SU-DHL-6 (cell line): Measurements from ENCODE around the gene ZDHHC6.

Experiments used
- H2AFZ ChIP-seq: fragments of 200-600 bp; sonication (generic); 2 replicates; pipeline ENCODE4 v1.6.1; 2014; ENCODE audit warnings: low read depth, mild to moderate bottlenecking, moderate library complexity, mixed read lengths, antibody characterized with exemption, low read length; ENCODE audit not compliant: severe bottlenecking
- H3F3A ChIP-seq: fragments of 200-600 bp; shearing (Covaris generic); 2 replicates; pipeline ENCODE4 v1.6.0; 2016; ENCODE audit warnings: antibody characterized with exemption, mild to moderate bottlenecking; ENCODE audit not compliant: insufficient read depth
- H3K27ac ChIP-seq: fragments of 200-600 bp; sonication (generic); 2 replicates; pipeline ENCODE4 v1.5.1; 2016; ENCODE audit warnings: low read depth, mild to moderate bottlenecking, low read length, moderate library complexity, mixed read lengths
- H3K27me3 ChIP-seq: fragments of 200-600 bp; sonication (generic), shearing (Covaris generic); 2 replicates; pipeline ENCODE4 v1.6.0; 2014; ENCODE audit warnings: mild to moderate bottlenecking, low read length
- H3K36me3 ChIP-seq: fragments of 200-600 bp; sonication (generic); 2 replicates; pipeline ENCODE4 v1.6.1; 2014; ENCODE audit warnings: mild to moderate bottlenecking, low read length, mixed read lengths
- H3K4me2 ChIP-seq: fragments of 300-600, 200-600 bp; shearing (Covaris generic), sonication (generic); 2 replicates; pipeline ENCODE4 v1.6.0; 2014; ENCODE audit warnings: low read length, low read depth, mild to moderate bottlenecking; ENCODE audit not compliant: poor library complexity, severe bottlenecking
- H3K4me3 ChIP-seq: fragments of 200-600 bp; sonication (generic); 2 replicates; pipeline ENCODE4 v1.5.1; 2014; ENCODE audit warnings: antibody characterized with exemption, low read length, mild to moderate bottlenecking, mixed read lengths; ENCODE audit not compliant: insufficient read depth, poor library complexity, severe bottlenecking
- H3K79me2 ChIP-seq: fragments of 200-600 bp; sonication (generic); 2 replicates; pipeline ENCODE4 v1.6.1; 2014; ENCODE audit warnings: mild to moderate bottlenecking, low read length, moderate library complexity; ENCODE audit not compliant: insufficient read depth
- H3K9ac ChIP-seq: fragments of 200-600 bp; sonication (generic); 2 replicates; pipeline ENCODE4 v1.7.0; 2014; ENCODE audit warnings: mild to moderate bottlenecking, low read length
- H3K9me2 ChIP-seq: fragments of 200-600 bp; sonication (generic); replicated peaks from 2 replicates; pipeline ENCODE4 v1.6.1; 2014; ENCODE audit warnings: low read length; ENCODE audit not compliant: insufficient read depth
- H3K9me3 ChIP-seq: fragments of 200-600 bp; sonication (generic); 2 replicates; pipeline ENCODE4 v1.6.1; 2014; ENCODE audit warnings: low read length, mixed read lengths; ENCODE audit not compliant: insufficient read depth
- H4K20me1 ChIP-seq: fragments of 200-600 bp; sonication (generic); 2 replicates; pipeline ENCODE4 v1.6.1; 2014; ENCODE audit warnings: low read depth, mild to moderate bottlenecking, antibody characterized with exemption, low read length, moderate library complexity, mixed read lengths
- EZH2phosphoT487 ChIP-seq: fragments of 200-600 bp; sonication (generic), shearing (Covaris generic); conservative IDR thresholded peaks from 2 replicates; pipeline ENCODE4 v1.6.1; 2018; ENCODE audit warnings: mild to moderate bottlenecking, antibody characterized with exemption, low read length, moderate library complexity, mixed read lengths
- TF ChIP-seq, protein P1 (sequence below): fragments of 200-600 bp; sonication (generic); IDR thresholded peaks from one replicate; pipeline ENCODE4 v1.5.1; 2017; ENCODE audit warnings: antibody characterized with exemption, mild to moderate bottlenecking, low read length, moderate library complexity; ENCODE audit not compliant: insufficient read depth, poor library complexity, severe bottlenecking

Gene ZDHHC6

DNA sequence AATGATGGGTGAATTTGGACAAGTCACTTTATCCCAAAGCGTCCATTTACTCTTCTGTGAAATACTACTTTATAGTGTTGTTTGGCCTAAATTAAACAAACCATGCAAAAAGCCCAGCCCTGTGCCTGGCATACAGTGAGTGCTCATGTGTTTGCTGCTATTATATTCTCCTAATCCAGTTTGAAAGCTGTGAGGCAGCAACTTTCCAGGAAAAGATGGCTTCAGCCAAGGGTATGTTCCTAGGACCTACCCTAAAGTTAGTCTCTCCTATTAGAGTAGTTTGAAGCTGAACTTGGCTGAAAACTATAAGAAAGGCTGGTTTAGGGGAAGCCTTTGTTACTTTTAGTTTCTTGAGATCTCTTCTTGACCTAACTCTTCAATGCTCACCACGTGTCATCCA lies 52.9 kb downstream of the ZDHHC6 start:
- Histone ChIP-seq H3K9me2 (no peaks in the 10 kb centered on the region), H3K4me3 (no peak overlapping the region), H3K36me3 (no peaks in the 10 kb centered on the region), H2AFZ (no peak overlapping the region), H3F3A (no peaks in the 10 kb centered on the region), H3K27me3 (no peaks in the 10 kb centered on the region), H3K4me2 (no peak overlapping the region), H4K20me1 (no peaks in the 10 kb centered on the region), H3K27ac (no peak overlapping the region), H3K9me3 (no peaks in the 10 kb centered on the region), H3K79me2 (peaks cover 15% of the 10 kb centered on the region), H3K9ac (no peak overlapping the region)
- TF ChIP-seq, protein P1, sequence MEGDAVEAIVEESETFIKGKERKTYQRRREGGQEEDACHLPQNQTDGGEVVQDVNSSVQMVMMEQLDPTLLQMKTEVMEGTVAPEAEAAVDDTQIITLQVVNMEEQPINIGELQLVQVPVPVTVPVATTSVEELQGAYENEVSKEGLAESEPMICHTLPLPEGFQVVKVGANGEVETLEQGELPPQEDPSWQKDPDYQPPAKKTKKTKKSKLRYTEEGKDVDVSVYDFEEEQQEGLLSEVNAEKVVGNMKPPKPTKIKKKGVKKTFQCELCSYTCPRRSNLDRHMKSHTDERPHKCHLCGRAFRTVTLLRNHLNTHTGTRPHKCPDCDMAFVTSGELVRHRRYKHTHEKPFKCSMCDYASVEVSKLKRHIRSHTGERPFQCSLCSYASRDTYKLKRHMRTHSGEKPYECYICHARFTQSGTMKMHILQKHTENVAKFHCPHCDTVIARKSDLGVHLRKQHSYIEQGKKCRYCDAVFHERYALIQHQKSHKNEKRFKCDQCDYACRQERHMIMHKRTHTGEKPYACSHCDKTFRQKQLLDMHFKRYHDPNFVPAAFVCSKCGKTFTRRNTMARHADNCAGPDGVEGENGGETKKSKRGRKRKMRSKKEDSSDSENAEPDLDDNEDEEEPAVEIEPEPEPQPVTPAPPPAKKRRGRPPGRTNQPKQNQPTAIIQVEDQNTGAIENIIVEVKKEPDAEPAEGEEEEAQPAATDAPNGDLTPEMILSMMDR: no peak
- no peak for TF ChIP-seq EZH2phosphoT487

DNA sequence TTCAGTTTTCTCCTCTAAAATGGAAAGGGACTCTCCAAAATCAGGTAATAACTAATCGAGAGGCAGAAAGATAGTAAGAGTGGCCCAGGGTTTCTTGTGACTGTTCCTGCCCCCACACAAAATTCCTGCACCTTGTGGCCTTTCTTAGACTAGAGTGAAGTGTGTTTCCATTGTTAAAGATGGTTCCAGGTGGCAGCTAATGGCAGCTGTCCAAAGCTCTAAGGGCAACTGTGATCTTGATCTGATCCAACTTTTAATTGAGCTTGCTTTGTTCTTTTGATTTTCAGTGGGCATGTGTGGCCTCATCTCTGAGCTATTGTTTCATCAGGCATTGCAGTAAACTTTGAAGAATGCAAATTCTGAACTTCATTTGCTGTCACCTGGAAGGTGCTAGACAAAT lies 53.4 kb downstream of the ZDHHC6 start:
- Histone ChIP-seq H3K9me3 (no peaks in the 10 kb centered on the region), H3K79me2 (peaks cover 15% of the 10 kb centered on the region), H3K36me3 (no peaks in the 10 kb centered on the region), H3K9me2 (no peaks in the 10 kb centered on the region), H3K27ac (no peak overlapping the region), H2AFZ (no peak overlapping the region), H3F3A (no peaks in the 10 kb centered on the region), H3K9ac (no peak overlapping the region), H3K4me2 (no peak overlapping the region), H4K20me1 (no peaks in the 10 kb centered on the region), H3K27me3 (no peaks in the 10 kb centered on the region), H3K4me3 (no peak overlapping the region)
- TF ChIP-seq, protein P1: no peak
- no peak for TF ChIP-seq EZH2phosphoT487

DNA sequence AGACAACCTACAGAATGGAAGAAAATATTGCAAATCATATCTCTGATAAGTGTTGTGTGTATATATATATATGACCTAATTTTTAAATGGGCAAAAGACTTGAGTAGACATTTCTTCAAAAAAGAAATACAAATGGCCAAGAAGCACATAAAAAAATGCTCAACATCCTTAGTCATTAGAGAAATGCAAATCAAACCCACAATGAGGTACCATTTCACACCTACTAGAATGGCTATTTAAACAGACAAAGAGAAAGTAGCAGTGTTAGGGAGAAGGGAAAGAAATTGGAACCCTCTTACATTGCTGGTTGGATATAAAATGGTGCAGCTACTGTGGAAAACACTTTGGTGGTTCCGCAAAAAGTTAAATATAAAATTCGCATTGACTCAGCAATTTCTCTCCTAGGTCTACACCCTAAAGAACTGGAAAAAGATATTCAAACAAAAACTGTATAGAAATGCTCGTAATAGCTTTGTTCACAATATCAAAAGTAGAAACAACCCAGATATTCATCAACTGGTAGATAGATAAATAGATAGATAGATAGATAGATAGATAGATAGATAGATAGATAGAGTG lies 56.5 kb downstream of the ZDHHC6 start:
- H3K9me2 ChIP-seq: no peaks in the 10 kb centered on the region
- H3K27me3 ChIP-seq: no peaks in the 10 kb centered on the region
- no peaks in the 10 kb centered on the region for H3K9me3 ChIP-seq
- TF ChIP-seq, protein P1: no peak
- TF ChIP-seq EZH2phosphoT487: no peak
- H3F3A ChIP-seq: no peaks in the 10 kb centered on the region
- H2AFZ ChIP-seq: no peak overlapping the region
- no peak overlapping the region for H3K4me3 ChIP-seq
- no peaks in the 10 kb centered on the region for H3K36me3 ChIP-seq
- no peak overlapping the region for H3K9ac ChIP-seq
- H4K20me1 ChIP-seq: no peaks in the 10 kb centered on the region
- H3K4me2 ChIP-seq: no peak overlapping the region
- peaks cover 15% of the 10 kb centered on the region for H3K79me2 ChIP-seq
- no peak overlapping the region for H3K27ac ChIP-seq
